H9 (cell line): ENCODE data around the gene TMOD1. TPM values are rescaled to one million over a fixed set of nuclear protein-coding genes. Genes with fewer than 3 reads are reported as not detected.

Source experiments
- DNase-seq: peaks from one replicate; pipeline ENCODE4 v3.0.0-alpha.2; 2017
- H2AFZ ChIP-seq: one replicate; pipeline ENCODE4 v1.6.1; 2013; ENCODE audit warnings: mild to moderate bottlenecking, low read length, control low read depth, moderate library complexity
- H2AK5ac ChIP-seq: 2 replicates; pipeline ENCODE4 v1.6.1; 2013; ENCODE audit warnings: low read length, control low read depth, mixed read lengths; ENCODE audit not compliant: insufficient read length
- H2BK120ac ChIP-seq: one replicate; pipeline ENCODE4 v1.6.1; 2013; ENCODE audit warnings: low read depth, mild to moderate bottlenecking, low read length, control low read depth, inconsistent platforms; ENCODE audit not compliant: poor library complexity, severe bottlenecking
- H2BK12ac ChIP-seq: 2 replicates; pipeline ENCODE4 v1.6.1; 2013; ENCODE audit warnings: low read length, control low read depth, mixed read lengths, low read depth; ENCODE audit not compliant: insufficient read length
- H2BK15ac ChIP-seq: 2 replicates; pipeline ENCODE4 v1.6.1; 2013; ENCODE audit warnings: low read depth, low read length, control low read depth
- H2BK20ac ChIP-seq: one replicate; pipeline ENCODE4 v1.6.1; 2013; ENCODE audit warnings: low read depth, mild to moderate bottlenecking, low read length, control low read depth, inconsistent platforms; ENCODE audit not compliant: poor library complexity, severe bottlenecking
- H2BK5ac ChIP-seq: 2 replicates; pipeline ENCODE4 v1.6.1; 2013; ENCODE audit warnings: low read length, control low read depth, mixed read lengths; ENCODE audit not compliant: insufficient read length
- H3K14ac ChIP-seq: 2 replicates; pipeline ENCODE4 v1.6.1; 2013; ENCODE audit warnings: low read length, control low read depth; ENCODE audit not compliant: insufficient read depth
- H3K18ac ChIP-seq: 2 replicates; pipeline ENCODE4 v1.6.1; 2013; ENCODE audit warnings: low read depth, mild to moderate bottlenecking, mixed read lengths, low read length, control low read depth; ENCODE audit not compliant: insufficient read length
- H3K23ac ChIP-seq: 2 replicates; pipeline ENCODE4 v1.6.1; 2013; ENCODE audit warnings: low read length, control low read depth, mixed read lengths, low read depth; ENCODE audit not compliant: insufficient read length
- H3K23me2 ChIP-seq: 2 replicates; pipeline ENCODE4 v1.6.1; 2013; ENCODE audit warnings: low read depth, mild to moderate bottlenecking, mixed read lengths, low read length, control low read depth; ENCODE audit not compliant: insufficient read length, poor library complexity, severe bottlenecking
- H3K27ac ChIP-seq: 2 replicates; pipeline ENCODE4 v1.5.1; 2013; ENCODE audit warnings: low read length, control low read depth, mixed read lengths, low read depth; ENCODE audit not compliant: insufficient read length
- H3K27me3 ChIP-seq: 2 replicates; pipeline ENCODE4 v1.6.1; 2013; ENCODE audit warnings: low read length, control low read depth, inconsistent platforms; ENCODE audit not compliant: insufficient read depth
- H3K4ac ChIP-seq: 2 replicates; pipeline ENCODE4 v1.6.1; 2013; ENCODE audit warnings: low read depth, mild to moderate bottlenecking, control low read depth, inconsistent platforms, low read length, moderate library complexity
- H3K4me1 ChIP-seq: 2 replicates; pipeline ENCODE4 v1.6.1; 2013; ENCODE audit warnings: low read length, control low read depth, inconsistent platforms; ENCODE audit not compliant: insufficient read depth
- H3K4me2 ChIP-seq: 2 replicates; pipeline ENCODE4 v1.6.1; 2013; ENCODE audit warnings: low read length, control low read depth, mixed read lengths; ENCODE audit not compliant: insufficient read length, insufficient read depth
- H3K56ac ChIP-seq: 2 replicates; pipeline ENCODE4 v1.6.1; 2013; ENCODE audit warnings: low read depth, mild to moderate bottlenecking, mixed read lengths, low read length, control low read depth; ENCODE audit not compliant: insufficient read length
- H3K79me1 ChIP-seq: 2 replicates; pipeline ENCODE4 v1.6.1; 2013; ENCODE audit warnings: low read depth, mild to moderate bottlenecking, moderate library complexity, low read length, control low read depth, inconsistent platforms; ENCODE audit not compliant: insufficient read depth, poor library complexity, severe bottlenecking
- H3K79me2 ChIP-seq: 2 replicates; pipeline ENCODE4 v1.6.1; 2013; ENCODE audit warnings: low read length, control low read depth, inconsistent platforms; ENCODE audit not compliant: insufficient read depth
- H3K9ac ChIP-seq: 2 replicates; pipeline ENCODE4 v1.6.1; 2013; ENCODE audit warnings: low read length, control low read depth, mixed read lengths; ENCODE audit not compliant: insufficient read length; ENCODE audit errors: extremely low read depth
- H3K9me3 ChIP-seq: one replicate; pipeline ENCODE4 v1.6.1; 2013; ENCODE audit warnings: low read depth, low read length, inconsistent platforms; ENCODE audit not compliant: control insufficient read depth
- H3T11ph ChIP-seq: one replicate; pipeline ENCODE4 v1.6.1; 2013; ENCODE audit warnings: mild to moderate bottlenecking, low read length, control low read depth, inconsistent platforms
- H4K20me1 ChIP-seq: one replicate; pipeline ENCODE4 v1.6.1; 2013; ENCODE audit not compliant: control insufficient read depth, insufficient read length, insufficient read depth
- H4K5ac ChIP-seq: 2 replicates; pipeline ENCODE4 v1.6.1; 2013; ENCODE audit warnings: low read depth, mild to moderate bottlenecking, mixed read lengths, low read length, control low read depth; ENCODE audit not compliant: insufficient read length
- H4K8ac ChIP-seq: replicated peaks from 2 replicates; pipeline ENCODE4 v1.6.1; 2013; ENCODE audit warnings: low read length, control low read depth, mixed read lengths, low read depth; ENCODE audit not compliant: insufficient read length
- H4K91ac ChIP-seq: 2 replicates; pipeline ENCODE4 v1.6.1; 2013; ENCODE audit warnings: low read depth, mild to moderate bottlenecking, moderate library complexity, mixed read lengths, low read length, control low read depth; ENCODE audit not compliant: insufficient read length
- H3K27ac Mint-ChIP-seq, 3 experiments: 2 replicates in 2 of 3; 3 replicates in 1 of 3; pipeline ENCODE4 v1.8.0; 2020 to 2021; ENCODE audit warnings: mixed read lengths in 3 of 3, mild to moderate bottlenecking in 1 of 3, moderate library complexity in 1 of 3
- H3K27me3 Mint-ChIP-seq: 2 replicates; pipeline ENCODE4 v1.8.0; 2021; ENCODE audit warnings: low read depth, mild to moderate bottlenecking, moderate library complexity, mixed read lengths
- H3K36me3 Mint-ChIP-seq, 3 experiments: 2 replicates in 2 of 3; 3 replicates in 1 of 3; pipeline ENCODE4 v1.8.0; 2020 to 2021; ENCODE audit warnings: low read depth in 3 of 3, mixed read lengths in 3 of 3; ENCODE audit not compliant: insufficient read depth in 1 of 3
- H3K4me1 Mint-ChIP-seq, 2 experiments: 2 replicates each; pipeline ENCODE4 v1.8.0; 2020; ENCODE audit warnings: mixed read lengths in 2 of 2
- H3K4me3 Mint-ChIP-seq, 2 experiments: 2 replicates in 1 of 2; 3 replicates in 1 of 2; pipeline ENCODE4 v1.8.0; 2020 to 2021; ENCODE audit warnings: mild to moderate bottlenecking in 2 of 2, mixed read lengths in 2 of 2, moderate library complexity in 1 of 2
- H3K9me3 Mint-ChIP-seq, 2 experiments: 2 replicates in 1 of 2; 3 replicates in 1 of 2; pipeline ENCODE4 v1.8.0; 2020; ENCODE audit warnings: mild to moderate bottlenecking in 2 of 2, mixed read lengths in 2 of 2, moderate library complexity in 1 of 2
- CTCF ChIP-seq: fragments of 200-600 bp; sonication (generic); conservative IDR thresholded peaks from 3 replicates; pipeline ENCODE4 v1.8.0; 2021; ENCODE audit warnings: antibody characterized with exemption, mild to moderate bottlenecking
- WGBS: extraction: QIAGEN DNeasy Blood & Tissue Kit; methylation state at CpG from one replicate; pipeline ENCODE4 v1.1.7; 2013; ENCODE audit warnings: missing lambda C conversion rate, low lambda C conversion rate, mixed read lengths; ENCODE audit not compliant: insufficient read length; ENCODE audit errors: extremely low coverage; 5-methylcytosine and 5-hydroxymethylcytosine counted together
- total RNA-seq: library from RNA; stranded (reverse); gene quantifications from 2 replicates; pipeline ENCODE4 v1.2.1, GENCODE V29; 2021

The TMOD1 gene
- total RNA-seq, 1 experiment from 2014 or later: 0.98 TPM

- H2BK20ac ChIP-seq: no peak overlapping the region
- H3K23me2 ChIP-seq: no peaks in the 10 kb centered on the region
- H4K8ac ChIP-seq: no peak overlapping the region
- no peak overlapping the region for H3K56ac ChIP-seq
- H4K20me1 ChIP-seq: no peaks in the 10 kb centered on the region
- no peak overlapping the region for H3K9ac ChIP-seq
- no peak overlapping the region for H4K91ac ChIP-seq
- Mint-ChIP-seq H3K9me3 (peaks cover 24 to 27% of the 10 kb centered on the region in 2 experiments), H3K4me1 (peaks cover 22 to 24% of the 10 kb centered on the region in 2 experiments), H3K27ac (no peak overlapping the region), H3K36me3 (peaks cover 44 to 65% (median 52%) of the 10 kb centered on the region in 3 experiments), H3K27me3 (no peaks in the 10 kb centered on the region), H3K4me3 (no peak overlapping the region)
- H3K9me3 ChIP-seq: peaks cover 6% of the 10 kb centered on the region
- no peak overlapping the region for H4K5ac ChIP-seq
- no peak overlapping the region for H2BK15ac ChIP-seq
- H2BK12ac ChIP-seq: no peak overlapping the region
- no peak overlapping the region for H2AK5ac ChIP-seq
- no peak overlapping the region for H3K23ac ChIP-seq
- no peak overlapping the region for H2BK120ac ChIP-seq
- no peak overlapping the region for H2AFZ ChIP-seq
- no peak overlapping the region for H3K4ac ChIP-seq
- TF ChIP-seq CTCF: no peak
- no peak overlapping the region for H3K18ac ChIP-seq
- DNase-seq: no peak
- H2BK5ac ChIP-seq: no peak overlapping the region
- no peaks in the 10 kb centered on the region for H3K4me1 ChIP-seq
- H3T11ph ChIP-seq: no peak overlapping the region
- H3K27ac ChIP-seq: no peak overlapping the region
- no peaks in the 10 kb centered on the region for H3K27me3 ChIP-seq
- peaks cover 3% of the 10 kb centered on the region for H3K79me1 ChIP-seq
- no peak overlapping the region for H3K4me2 ChIP-seq
- no peak overlapping the region for H3K14ac ChIP-seq
- peaks cover 6% of the 10 kb centered on the region; the same call in 1 of the 2 replicates for H3K79me2 ChIP-seq
- no CpG with 5 or more reads among the region's 3 CpGs for WGBS
These were observed 124.2 kb downstream of the TMOD1 start for GRCh38 chr9:97625620-97626019.
